GM23248 (cell line): ENCODE results near the gene TMC2. TPM values are rescaled to one million over a fixed set of nuclear protein-coding genes. Genes with fewer than 3 reads are reported as not detected.
A peak's percentile ranks its signal among the peaks of the same experiment; 100 is the strongest.

Experiments
- DNase-seq: peaks from one replicate; pipeline ENCODE4 v3.0.0-alpha.2; 2015
- H2AFZ ChIP-seq: fragments of 200-600 bp; sonication (generic); 2 replicates; pipeline ENCODE4 v1.6.1; 2016; ENCODE audit warnings: antibody characterized with exemption
- H3F3A ChIP-seq: fragments of 200-600 bp; sonication (generic); 2 replicates; pipeline ENCODE4 v1.6.1; 2016; ENCODE audit warnings: mild to moderate bottlenecking, antibody characterized with exemption, mixed run types; ENCODE audit not compliant: insufficient read depth
- H3K27ac ChIP-seq: fragments of 200-600 bp; sonication (generic); 2 replicates; pipeline ENCODE4 v1.5.1; 2016; ENCODE audit warnings: mild to moderate bottlenecking
- H3K27me3 ChIP-seq: fragments of 200-600 bp; sonication (generic); replicated peaks from 2 replicates; pipeline ENCODE4 v1.6.1; 2016; ENCODE audit warnings: mild to moderate bottlenecking; ENCODE audit not compliant: insufficient read depth
- H3K36me3 ChIP-seq: fragments of 200-600 bp; sonication (generic); 2 replicates; pipeline ENCODE4 v1.6.1; 2016; ENCODE audit warnings: low read depth, mild to moderate bottlenecking
- H3K4me1 ChIP-seq: fragments of 200-600 bp; sonication (generic); 2 replicates; pipeline ENCODE4 v1.6.1; 2016; ENCODE audit warnings: mild to moderate bottlenecking; ENCODE audit not compliant: insufficient read depth
- H3K4me2 ChIP-seq: fragments of 200-600 bp; sonication (generic); one replicate; pipeline ENCODE4 v1.6.1; 2016; ENCODE audit warnings: mild to moderate bottlenecking; ENCODE audit not compliant: unreplicated experiment
- H3K4me3 ChIP-seq: fragments of 200-600 bp; sonication (generic); 2 replicates; pipeline ENCODE4 v1.5.1; 2016; ENCODE audit warnings: mild to moderate bottlenecking
- H3K79me2 ChIP-seq: fragments of 200-600 bp; sonication (generic); 2 replicates; pipeline ENCODE4 v1.6.1; 2016; ENCODE audit warnings: mild to moderate bottlenecking; ENCODE audit not compliant: insufficient read depth
- H3K9ac ChIP-seq: fragments of 200-600 bp; sonication (generic); 2 replicates; pipeline ENCODE4 v1.6.1; 2016; ENCODE audit warnings: mild to moderate bottlenecking
- H3K9me2 ChIP-seq: fragments of 200-600 bp; sonication (generic); 2 replicates; pipeline ENCODE4 v1.6.1; 2016; ENCODE audit warnings: mixed run types, mild to moderate bottlenecking, moderate library complexity; ENCODE audit not compliant: insufficient read depth
- H3K9me3 ChIP-seq: fragments of 200-600 bp; sonication (generic); one replicate; pipeline ENCODE4 v1.6.1; 2017; ENCODE audit warnings: low read depth
- H4K20me1 ChIP-seq: fragments of 200-600 bp; sonication (generic); 2 replicates; pipeline ENCODE4 v1.6.0; 2016; ENCODE audit not compliant: insufficient read depth
- EZH2 ChIP-seq: fragments of 200-600 bp; sonication (generic); IDR thresholded peaks from 2 replicates; pipeline ENCODE4 v1.6.1; 2018; ENCODE audit warnings: antibody characterized with exemption, mild to moderate bottlenecking; ENCODE audit not compliant: insufficient read depth, poor library complexity, severe bottlenecking
- EZH2phosphoT487 ChIP-seq: fragments of 200-600 bp; sonication (generic); IDR thresholded peaks from 2 replicates; pipeline ENCODE4 v1.6.1; 2018; ENCODE audit warnings: antibody characterized with exemption, moderate library complexity, mild to moderate bottlenecking, low read depth; ENCODE audit not compliant: insufficient read depth
- WGBS, 2 experiments: methylation state at CpG; one replicate each; pipeline ENCODE4 v1.1.6; 2015 to 2017; ENCODE audit warnings: low lambda C conversion rate in 2 of 2, low coverage in 1 of 2; ENCODE audit errors: missing lambda C conversion rate in 2 of 2; 5-methylcytosine and 5-hydroxymethylcytosine counted together
- in situ Hi-C: fragments of 300-500 bp; cut with MboI; formaldehyde crosslinking; loops from 2 replicates; pipeline ENCODE4 v1.15.0; 2020
- polyA plus RNA-seq: library from polyadenylated mRNA; unstranded; fragments of >200 nt; fragmentation: Nextera tagmentation; extraction: Ambion mirVana; gene quantifications from 2 replicates; pipeline ENCODE4 v1.2.1, GENCODE V29; 2016
- total RNA-seq: library from RNA; depleted of rRNA; stranded (reverse); fragments of >200 nt; shearing (Covaris generic); gene quantifications from 2 replicates; pipeline ENCODE4 v1.2.3, GENCODE V29; 2014

The TMC2 gene
- total and polyA plus RNA-seq, 2 experiments from 2014 or later, result not detected

DNA sequence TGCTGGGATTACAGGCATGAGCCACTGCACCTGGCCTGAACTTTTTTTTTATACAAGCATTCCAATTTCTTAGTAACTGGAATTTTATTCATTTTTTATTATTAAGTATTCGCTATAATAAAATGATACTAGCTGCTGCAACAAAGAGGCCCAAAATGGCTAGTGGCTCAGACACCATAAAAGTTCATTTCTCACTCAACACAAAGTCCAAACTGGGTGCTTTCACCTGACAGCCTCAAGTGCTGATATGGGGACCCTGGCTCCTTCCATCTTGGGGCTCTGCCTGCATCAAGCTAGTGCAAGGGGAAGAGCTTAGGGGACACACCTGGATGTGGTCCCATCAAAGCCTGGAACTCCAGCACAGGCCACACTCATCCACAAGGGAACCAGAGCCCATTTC, 103.9 kb downstream of the TMC2 start:
- no peak overlapping the region for H2AFZ ChIP-seq
- no peaks in the 10 kb centered on the region for H3K9me3 ChIP-seq
- peaks cover 6% of the 10 kb centered on the region; the same call in 1 of the 2 replicates for H3K36me3 ChIP-seq
- H3F3A ChIP-seq, result no peaks in the 10 kb centered on the region
- in situ Hi-C loops, result loop anchor here (10.0 kb wide), 1 partner anchor 115 kb away; no protein-coding TSS in a partner anchor
- H3K9ac ChIP-seq, result no peak overlapping the region
- 0 out of 2 replicates have a peak, but pooled peaks cover 3% of the 10 kb centered on the region for H3K27me3 ChIP-seq
- H3K27ac ChIP-seq, result no peak overlapping the region
- no peak for DNase-seq
- WGBS, 2 experiments, result 0 to 17% methylated on average over 1 of the region's 1 CpG
- H3K9me2 ChIP-seq, result no peaks in the 10 kb centered on the region
- H3K79me2 ChIP-seq, result no peaks in the 10 kb centered on the region
- no peak overlapping the region for H3K4me2 ChIP-seq
- no peaks in the 10 kb centered on the region for H4K20me1 ChIP-seq
- TF ChIP-seq EZH2 (no peak), EZH2phosphoT487 (no peak)
- no peaks in the 10 kb centered on the region for H3K4me1 ChIP-seq
- H3K4me3 ChIP-seq, result no peak overlapping the region

DNA sequence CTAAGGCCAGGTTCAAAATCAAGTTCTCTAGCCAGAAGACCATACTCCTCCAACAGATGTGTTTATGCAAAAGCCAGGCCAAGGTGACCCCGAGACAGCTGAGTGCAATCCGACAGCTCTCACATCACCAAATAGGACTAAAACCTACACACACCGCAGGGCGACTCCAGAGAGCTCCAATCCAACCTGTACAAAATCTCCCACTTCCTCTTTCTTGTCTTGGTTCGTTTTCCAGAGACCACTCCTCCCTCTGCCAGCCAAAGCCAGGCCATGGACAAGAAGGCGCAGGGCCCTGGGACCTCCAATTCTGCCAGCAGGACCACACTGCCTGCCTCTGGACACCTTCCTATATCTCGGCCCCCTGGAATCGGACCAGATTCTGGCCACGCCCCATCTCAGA, 104.5 kb downstream of the TMC2 start:
- Histone ChIP-seq H3K4me2 (no peak overlapping the region), H3K4me1 (no peaks in the 10 kb centered on the region), H3F3A (no peaks in the 10 kb centered on the region), H3K4me3 (no peak overlapping the region), H3K79me2 (no peaks in the 10 kb centered on the region), H3K27me3 (0 out of 2 replicates have a peak, but pooled peaks cover 1% of the 10 kb centered on the region), H3K9ac (no peak overlapping the region), H3K9me3 (no peaks in the 10 kb centered on the region), H3K27ac (no peak overlapping the region), H3K36me3 (peaks cover 6% of the 10 kb centered on the region; the same call in 1 of the 2 replicates), H2AFZ (no peak overlapping the region), H3K9me2 (no peaks in the 10 kb centered on the region), H4K20me1 (no peaks in the 10 kb centered on the region)
- 75 to 80% methylated on average over 9 of the region's 9 CpGs for WGBS, 2 experiments
- in situ Hi-C loops, result loop anchor here (10.0 kb wide), 1 partner anchor 116 kb away; no protein-coding TSS in a partner anchor
- no peak for DNase-seq
- no peak for TF ChIP-seq EZH2phosphoT487
- TF ChIP-seq EZH2, result no peak

DNA sequence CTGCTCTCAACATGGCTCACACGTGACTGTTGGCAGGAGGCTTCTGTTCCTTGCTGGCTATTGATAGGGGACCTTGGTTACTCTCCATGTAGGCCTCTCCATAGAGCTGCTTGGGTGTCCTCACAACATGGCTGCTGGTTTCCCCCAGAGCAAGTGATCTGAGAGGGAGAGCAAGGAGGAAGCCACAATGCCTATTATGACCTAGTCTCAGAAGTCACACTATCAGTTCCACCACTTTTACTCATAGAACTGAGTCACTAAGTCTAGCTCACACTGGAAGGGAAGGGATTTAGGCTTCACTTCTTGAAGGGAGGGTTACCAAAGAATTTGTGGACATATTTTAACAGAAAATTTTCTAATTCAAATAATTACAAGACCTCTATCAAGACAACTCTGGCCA, 107.3 kb downstream of the TMC2 start:
- H3K4me3 ChIP-seq, result no peak overlapping the region
- H3K4me2 ChIP-seq, result no peak overlapping the region
- 38 to 42% methylated on average over 1 of the region's 1 CpG for WGBS, 2 experiments
- no peaks in the 10 kb centered on the region for H3K79me2 ChIP-seq
- TF ChIP-seq EZH2phosphoT487, result no peak
- no peak for TF ChIP-seq EZH2
- H3K36me3 ChIP-seq, result peaks cover 6% of the 10 kb centered on the region; the same call in 1 of the 2 replicates
- H3K27ac ChIP-seq, result no peak overlapping the region
- no peaks in the 10 kb centered on the region for H4K20me1 ChIP-seq
- H3K4me1 ChIP-seq, result no peaks in the 10 kb centered on the region
- H3K9ac ChIP-seq, result no peak overlapping the region
- H3F3A ChIP-seq, result peaks cover 5% of the 10 kb centered on the region; the same call in 1 of the 2 replicates
- no peak for DNase-seq
- no peaks in the 10 kb centered on the region for H3K27me3 ChIP-seq
- H2AFZ ChIP-seq, result no peak overlapping the region
- H3K9me3 ChIP-seq, result no peaks in the 10 kb centered on the region
- in situ Hi-C loops, result loop anchor here (10.0 kb wide), 1 partner anchor 119 kb away; no protein-coding TSS in a partner anchor
- H3K9me2 ChIP-seq, result no peaks in the 10 kb centered on the region

DNA sequence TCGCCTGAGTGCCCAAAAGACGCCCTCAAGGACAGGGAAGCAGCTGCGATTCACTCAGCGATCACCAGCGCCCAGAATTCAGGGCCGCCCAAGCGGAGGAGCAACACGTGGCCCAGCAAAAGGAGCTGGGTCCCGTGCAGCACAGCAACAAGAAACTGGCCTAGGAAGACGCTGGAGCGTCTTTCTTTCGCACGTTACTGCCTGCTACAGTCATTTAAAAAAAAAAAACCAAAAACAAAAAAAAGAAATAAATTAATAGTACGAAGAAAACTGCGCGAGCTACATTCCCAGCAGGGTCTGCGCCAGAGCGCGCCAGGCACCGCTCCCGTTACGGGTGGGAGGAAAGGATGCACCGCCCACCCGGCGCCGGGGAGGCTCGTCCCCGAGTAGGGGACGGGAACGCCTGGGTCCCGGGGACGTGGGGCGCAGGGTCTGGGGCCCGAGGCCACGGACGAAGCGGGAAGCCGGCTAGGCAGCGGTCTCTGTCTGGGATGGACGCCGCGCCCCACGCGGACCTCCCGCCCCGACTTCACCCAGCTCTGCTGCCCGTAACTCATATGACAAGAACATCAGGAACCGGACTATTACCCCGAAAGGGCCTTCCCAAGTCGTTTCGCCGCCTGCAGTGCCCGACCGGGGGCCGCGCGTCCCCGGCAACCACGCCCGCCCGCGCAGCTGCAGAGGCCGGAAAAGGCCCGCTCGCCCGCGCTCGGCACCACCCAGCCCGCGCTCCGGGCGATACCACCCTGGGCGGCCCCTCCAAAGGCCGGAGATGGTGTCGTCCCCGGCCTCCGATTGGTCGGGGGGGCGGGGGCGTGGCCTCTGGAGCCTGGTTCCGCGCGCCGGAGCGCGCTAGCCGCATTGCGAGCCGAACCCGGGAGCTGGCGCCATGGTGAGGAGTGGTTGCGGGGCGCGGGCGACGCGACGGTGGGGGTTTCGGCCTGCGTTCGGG, 115.7 kb downstream of the TMC2 start, which contains the start of gene NOP56:
Gene NOP56 (plus strand): TSS at position 861 of the 952 bp plus-strand sequence. CDS start 29 bp downstream, at position 890.
- no peak for TF ChIP-seq EZH2
- no peak for TF ChIP-seq EZH2phosphoT487
- Histone ChIP-seq H3K9ac (peak within 1 kb of the TSS; percentile 90), H3K4me3 (peak within 1 kb of the TSS; percentile 89), H3F3A (peaks cover 43% of the 10 kb centered on the region), H3K27ac (peak within 1 kb of the TSS; percentile 83), H3K9me2 (no peaks in the 10 kb centered on the region), H2AFZ (peak within 1 kb of the TSS; percentile 88), H3K36me3 (peaks cover 30% of the 10 kb centered on the region), H4K20me1 (no peaks in the 10 kb centered on the region), H3K9me3 (no peaks in the 10 kb centered on the region), H3K4me1 (peaks cover 4% of the 10 kb centered on the region; the same call in 1 of the 2 replicates), H3K4me2 (peak within 1 kb of the TSS; percentile 98), H3K27me3 (no peaks in the 10 kb centered on the region), H3K79me2 (peaks cover 62% of the 10 kb centered on the region)
- WGBS, 2 experiments, result 1% methylated on average over 64 to 68 of the region's 101 CpGs
- DNase-seq, result peak; percentile 93
- in situ Hi-C loops, result no loop called here
